Prostate gland (tissue), 2 donors: ENCODE data around the gene JADE1. TPM values are rescaled to one million over a fixed set of nuclear protein-coding genes. Genes with fewer than 3 reads are reported as not detected.
A peak's percentile ranks its signal among the peaks of the same experiment; 100 is the strongest.

Source experiments
- DNase-seq: peaks from one replicate; pipeline ENCODE4 v3.0.0-alpha.2; 2019; ENCODE audit warnings: low spot score
- H3K27ac ChIP-seq, 2 donors: fragments of 200-600 bp; sonication (generic); 2 replicates each; pipeline ENCODE4 v1.5.1; 2017 to 2019
- H3K27me3 ChIP-seq: fragments of 200-600 bp; sonication (generic); replicated peaks from 2 replicates; pipeline ENCODE4 v1.5.1; 2019; ENCODE audit not compliant: insufficient read depth
- H3K36me3 ChIP-seq, 2 donors: fragments of 200-600 bp; sonication (generic); 1 replicate in 1 of 2; 2 replicates in 1 of 2; pipeline versions ENCODE4 v1.5.1 to v1.8.1; 2017 to 2019
- H3K4me1 ChIP-seq: fragments of 200-600 bp; sonication (generic); replicated peaks from 2 replicates; pipeline ENCODE4 v1.5.1; 2019
- H3K4me3 ChIP-seq, 2 donors: fragments of 200-600 bp; sonication (generic); 2 replicates each; pipeline ENCODE4 v1.5.1; 2017 to 2019
- H3K9me3 ChIP-seq: fragments of 200-600 bp; sonication (generic); 2 replicates; pipeline ENCODE4 v1.5.1; 2017
- CTCF ChIP-seq, 4 experiments: fragments of 200-600 bp in 2 of 4; fragments of 450-650 bp in 2 of 4; sonication (generic) in 2 of 4; IDR thresholded peaks; 1 replicate in 3 of 4; 2 replicates in 1 of 4; pipeline ENCODE4 v1.5.1; 2016 to 2019; ENCODE audit warnings: antibody characterized with exemption in 4 of 4, mild to moderate bottlenecking in 2 of 4, moderate library complexity in 2 of 4
- POLR2A ChIP-seq: fragments of 450-650 bp; IDR thresholded peaks from one replicate; pipeline ENCODE4 v1.6.1; 2016; ENCODE audit warnings: antibody characterized with exemption, mild to moderate bottlenecking
- POLR2AphosphoS5 ChIP-seq: sonication (generic); formaldehyde crosslinking; IDR thresholded peaks from one replicate; pipeline ENCODE4 v1.6.1; 2017; ENCODE audit warnings: antibody characterized with exemption
- WGBS: methylation state at CpG from one replicate; pipeline ENCODE4 v1.1.5; 2018; 5-methylcytosine and 5-hydroxymethylcytosine counted together
- intact Hi-C: fragments of 100-400 bp; cut with DNase I; formaldehyde crosslinking; loops from one replicate; pipeline ENCODE4 v1.14.2; 2022
- total RNA-seq, 2 donors: library from RNA; depleted of rRNA; stranded (reverse); fragments of >200 nt; gene quantifications; one replicate each; pipeline ENCODE4 v1.1.0, GENCODE V29; 2016

Gene JADE1
- total RNA-seq = 10 to 100 TPM; 31.6 to 33.9 TPM

- intact Hi-C loops = loop anchor here (2.0 to 10.0 kb wide), 7 partner anchors 53 to 522 kb away; partner anchors contain the start of genes C4orf33, PGRMC2 and SCLT1
Measured at GRCh38 chr4:128809477-128810330, at the start of gene JADE1. Gene JADE1, plus strand, starts transcription at chr4:128809700. Its CDS starts 22,059 bp downstream, at chr4:128831759.

GRCh38 chr4:128766781-128767180 lies 42.7 kb upstream of the JADE1 start:
- WGBS = 72% methylated on average over 4 of the region's 4 CpGs
- TF ChIP-seq POLR2A = no peak
- no peak for TF ChIP-seq POLR2AphosphoS5
- TF ChIP-seq CTCF (IDR thresholded peaks at IDR 0.05) = no peak

More at GRCh38 chr4:128809477-128810330, at the start of gene JADE1:
- Histone ChIP-seq H3K27ac (peak within 1 kb of the TSS; percentile 85 to 89), H3K4me3 (peak within 1 kb of the TSS; percentile 59 to 80), H3K27me3 (no peaks in the 10 kb centered on the region), H3K36me3 (no peaks in the 10 kb centered on the region), H3K9me3 (no peaks in the 10 kb centered on the region), H3K4me1 (no peaks in the 10 kb centered on the region)
- DNase-seq = peak; percentile 93
- peak; percentile 61 for TF ChIP-seq POLR2AphosphoS5
- TF ChIP-seq CTCF (IDR thresholded peaks at IDR 0.05) = peak; percentile 38 to 79 (median 63)
- peak; percentile 42 for TF ChIP-seq POLR2A
- WGBS = under 1% methylated on average over 88 of the region's 91 CpGs

GRCh38 chr4:128768373-128768996 lies 41.0 kb upstream of the JADE1 start:
- H3K27me3 ChIP-seq = no peaks in the 10 kb centered on the region
- no peaks in the 10 kb centered on the region for H3K4me1 ChIP-seq
- DNase-seq = no peak
- H3K36me3 ChIP-seq = no peaks in the 10 kb centered on the region
- H3K4me3 ChIP-seq = no peak overlapping the region
- intact Hi-C loops = no loop called here
- TF ChIP-seq POLR2AphosphoS5 (no peak), POLR2A (no peak), CTCF (IDR thresholded peaks at IDR 0.05) (no peak)
- no peak overlapping the region for H3K27ac ChIP-seq
- WGBS = 92% methylated on average over 7 of the region's 7 CpGs
- no peaks in the 10 kb centered on the region for H3K9me3 ChIP-seq

More at GRCh38 chr4:128766781-128767180, 42.7 kb upstream of the JADE1 start:
- intact Hi-C loops = no loop called here
- Histone ChIP-seq H3K9me3 (no peaks in the 10 kb centered on the region), H3K4me3 (no peak overlapping the region), H3K27me3 (no peaks in the 10 kb centered on the region), H3K36me3 (no peaks in the 10 kb centered on the region), H3K27ac (no peak overlapping the region), H3K4me1 (no peaks in the 10 kb centered on the region)
- DNase-seq = no peak

- no peak for DNase-seq
- no peak overlapping the region for H3K4me3 ChIP-seq
- no peaks in the 10 kb centered on the region for H3K36me3 ChIP-seq
- H3K9me3 ChIP-seq = no peaks in the 10 kb centered on the region
- intact Hi-C loops = no loop called here
- H3K27me3 ChIP-seq = no peaks in the 10 kb centered on the region
- no peak overlapping the region for H3K27ac ChIP-seq
- no peaks in the 10 kb centered on the region for H3K4me1 ChIP-seq
- no peak for TF ChIP-seq CTCF (IDR thresholded peaks at IDR 0.05)
- no peak for TF ChIP-seq POLR2A
- no peak for TF ChIP-seq POLR2AphosphoS5
Measured at GRCh38 chr4:128769011-128769410, 40.5 kb upstream of the JADE1 start.
